Epithelial cell of proximal tubule (primary cell): ENCODE data around the gene SRRM4. TPM values are rescaled to one million over a fixed set of nuclear protein-coding genes. Genes with fewer than 3 reads are reported as not detected.

Source experiments
- DNase-seq: peaks from one replicate; pipeline ENCODE4 v3.0.0-alpha.2; 2011; ENCODE audit warnings: low read depth
- H3K4me3 ChIP-seq: 2 replicates; pipeline ENCODE4 v1.5.1; 2011; ENCODE audit warnings: low read depth, mild to moderate bottlenecking, low read length
- CTCF ChIP-seq: conservative IDR thresholded peaks from 2 replicates; pipeline ENCODE4 v1.5.1; 2012; ENCODE audit warnings: low read depth, mild to moderate bottlenecking, low read length
- total RNA-seq: library from RNA; depleted of rRNA; stranded (reverse); fragments of >200 nt; gene quantifications from 2 replicates; pipeline ENCODE4 v1.2.3, GENCODE V29; 2015

The SRRM4 gene
- total RNA-seq, 1 donor from 2014 or later: under 0.01 TPM

GRCh38 chr12:119171691-119172425 is 190.5 kb downstream of the SRRM4 start:
- DNase-seq: no peak
- H3K4me3 ChIP-seq: no peak overlapping the region
- TF ChIP-seq CTCF: no peak

- TF ChIP-seq CTCF: no peak
- H3K4me3 ChIP-seq: no peak overlapping the region
- no peak for DNase-seq
Measured at GRCh38 chr12:119175081-119175480, 193.7 kb downstream of the SRRM4 start.

GRCh38 chr12:119176267-119177055 is 195.1 kb downstream of the SRRM4 start:
- no peak for TF ChIP-seq CTCF
- H3K4me3 ChIP-seq: peak overlapping the region; percentile 43
- DNase-seq: no peak

GRCh38 chr12:119177056-119177325 is 195.7 kb downstream of the SRRM4 start:
- no peak for TF ChIP-seq CTCF
- H3K4me3 ChIP-seq: no peak overlapping the region
- no peak for DNase-seq

- DNase-seq: no peak
- no peak overlapping the region for H3K4me3 ChIP-seq
- TF ChIP-seq CTCF: no peak
Measured at GRCh38 chr12:119177724-119178380, 196.5 kb downstream of the SRRM4 start.

GRCh38 chr12:119178544-119179334 is 197.4 kb downstream of the SRRM4 start, which contains the start of gene HSPB8:
Gene HSPB8, plus strand, starts transcription at chr12:119178931. Its CDS starts 382 bp downstream, at chr12:119179313.
- TF ChIP-seq CTCF: no peak
- peak; percentile 72 for DNase-seq
- H3K4me3 ChIP-seq: peak within 1 kb of the TSS; percentile 92
